AML-193 (cell line): ENCODE data around the gene GPC5.
"Not testable (repeated sequence)": the region's sequence is repeated elsewhere in the genome, so short reads cannot be mapped to it uniquely, and the experiment has no call there.

ENCODE experiments used
- DNase-seq, 2 experiments: peaks; one replicate each; lab custom pipeline; 2025; lab: John Stamatoyannopoulos, UW

GPC5 gene

DNA sequence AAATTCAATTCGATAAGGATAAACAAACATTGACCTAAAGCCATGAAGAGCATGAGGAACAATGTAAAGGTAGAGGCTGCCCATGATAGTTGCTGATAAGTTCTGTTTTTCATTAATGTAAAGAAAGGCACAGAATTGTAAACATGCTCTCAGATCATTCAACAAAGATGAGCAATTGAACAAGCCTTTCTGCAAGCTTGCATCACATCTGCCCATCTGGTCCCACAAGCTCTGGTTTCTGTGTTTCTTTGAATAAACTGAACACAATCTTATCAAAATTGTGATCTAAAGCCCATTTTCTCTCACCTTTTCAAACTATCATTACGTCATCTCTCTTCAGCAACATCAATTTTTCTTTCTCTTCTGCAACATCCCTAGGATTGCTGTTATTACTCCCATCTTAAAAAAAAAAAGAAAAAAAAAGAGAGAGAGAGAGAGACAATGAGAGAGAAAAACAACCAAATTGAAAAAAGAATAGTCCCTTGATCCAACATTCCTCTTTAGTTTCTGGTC, 1340.9 kb downstream of the GPC5 start:
- DNase-seq = no peak

DNA sequence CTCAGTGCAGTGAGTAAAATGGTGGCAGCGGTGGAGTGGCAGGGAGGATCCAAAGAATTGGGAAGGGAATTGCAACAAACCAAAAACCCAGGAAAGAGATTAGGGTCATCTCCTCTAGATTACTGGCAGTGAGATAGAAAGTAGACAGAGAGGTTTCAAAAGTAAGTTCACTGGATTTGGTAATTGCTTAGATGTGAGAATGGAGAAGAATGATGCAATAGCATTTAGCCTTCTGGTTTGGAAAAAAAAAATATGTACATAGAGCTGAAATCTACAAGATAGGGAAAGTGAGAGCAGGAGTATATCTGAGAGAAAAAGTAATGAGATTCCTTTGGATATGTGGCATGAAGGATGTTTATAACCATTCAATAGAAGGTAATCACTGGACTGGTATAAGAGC, 1345.6 kb downstream of the GPC5 start:
- no peak for DNase-seq

DNA sequence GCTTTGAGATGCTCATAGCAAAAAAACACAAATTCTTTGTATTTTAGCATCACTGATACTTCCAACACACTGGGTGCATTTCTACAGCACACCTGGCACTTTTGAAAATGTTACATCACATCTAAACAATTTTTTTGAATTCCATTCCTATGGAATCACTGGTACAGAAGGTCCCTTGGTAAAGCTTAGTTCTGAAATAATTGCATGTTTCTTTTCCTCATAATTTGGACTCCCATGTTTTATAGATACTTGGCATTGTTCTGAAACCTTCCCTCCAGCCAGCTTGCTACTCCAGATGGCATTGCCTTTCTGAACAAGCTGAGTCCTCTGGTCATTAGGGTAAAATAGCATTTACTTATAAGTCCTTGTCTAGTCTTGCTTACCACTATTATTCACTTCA, 1346.8 kb downstream of the GPC5 start:
- DNase-seq = no peak

DNA sequence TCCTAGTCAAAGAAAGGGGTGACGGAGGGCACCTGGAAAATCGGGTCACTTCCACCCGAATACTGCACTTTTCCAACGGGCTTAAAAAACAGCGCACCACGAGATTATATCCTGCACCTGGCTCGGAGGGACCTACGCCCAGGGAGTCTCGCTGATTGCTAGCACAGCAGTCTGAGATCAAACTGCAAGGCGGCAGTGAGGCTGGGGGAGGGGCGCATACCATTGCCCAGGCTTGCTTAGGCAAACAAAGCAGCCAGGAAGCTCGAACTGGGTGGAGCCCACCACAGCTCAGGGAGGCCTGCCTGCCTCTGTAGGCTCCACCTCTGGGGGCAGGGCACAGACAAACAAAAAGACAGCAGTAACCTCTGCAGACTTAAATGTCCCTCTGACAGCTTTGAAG, 1354.3 kb downstream of the GPC5 start:
- not testable (repeated sequence) for DNase-seq

DNA sequence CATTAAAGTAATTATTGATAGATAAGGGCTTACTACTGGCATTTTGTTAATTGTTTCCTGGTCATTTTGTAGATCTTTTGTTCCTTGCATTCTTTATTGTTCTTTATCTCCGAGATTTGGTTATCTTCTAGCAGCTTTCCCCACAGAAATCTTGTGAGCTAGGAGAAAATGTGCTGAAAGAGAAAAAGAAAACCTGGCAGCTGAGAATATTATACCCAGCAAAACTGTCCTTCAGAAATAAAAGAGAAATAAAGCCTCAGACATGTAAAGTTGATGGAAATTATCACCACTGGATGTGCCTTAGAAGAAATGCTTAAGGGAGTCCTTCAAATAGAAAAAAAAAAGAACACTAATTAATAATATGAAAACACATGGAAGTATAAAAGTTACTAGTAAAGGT, 1363.3 kb downstream of the GPC5 start:
- DNase-seq = no peak

DNA sequence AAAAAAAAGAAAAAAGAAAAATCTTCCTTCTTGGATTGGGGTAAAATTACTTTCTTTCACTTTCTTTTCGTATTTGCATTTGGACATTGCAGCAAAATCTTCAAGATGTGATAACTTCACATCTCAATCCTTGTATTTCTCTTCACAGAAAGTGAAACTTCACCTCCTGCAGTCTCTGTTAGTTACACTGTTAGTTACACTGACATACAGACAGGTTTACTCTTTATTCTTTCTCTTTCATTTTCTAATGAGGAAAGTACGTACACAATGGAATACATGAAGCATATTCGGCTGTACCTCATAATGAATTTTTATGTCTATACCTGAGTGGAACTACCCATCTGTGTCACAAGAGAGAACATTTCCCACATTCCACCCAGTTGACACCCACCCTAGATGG, 1369.0 kb downstream of the GPC5 start:
- DNase-seq = no peak

DNA sequence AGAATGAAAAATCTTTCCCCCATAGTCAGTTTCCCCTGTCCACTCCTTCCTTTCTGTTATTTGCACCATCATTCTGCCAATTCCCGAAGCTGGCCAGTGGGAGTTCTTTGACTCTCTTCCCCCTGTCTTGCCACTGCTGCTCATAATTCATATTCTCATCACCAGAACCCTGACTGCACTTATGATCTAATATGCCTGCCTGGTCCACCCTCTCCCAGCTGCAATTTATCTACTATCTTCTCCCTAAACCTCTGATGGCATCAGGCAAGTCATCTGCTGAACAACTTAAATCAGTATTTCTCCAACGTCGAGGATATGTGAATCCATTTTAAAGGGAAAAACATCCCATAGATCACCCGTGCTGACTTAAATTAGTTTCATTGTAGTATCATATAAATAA, 1370.2 kb downstream of the GPC5 start:
- DNase-seq = no peak

DNA sequence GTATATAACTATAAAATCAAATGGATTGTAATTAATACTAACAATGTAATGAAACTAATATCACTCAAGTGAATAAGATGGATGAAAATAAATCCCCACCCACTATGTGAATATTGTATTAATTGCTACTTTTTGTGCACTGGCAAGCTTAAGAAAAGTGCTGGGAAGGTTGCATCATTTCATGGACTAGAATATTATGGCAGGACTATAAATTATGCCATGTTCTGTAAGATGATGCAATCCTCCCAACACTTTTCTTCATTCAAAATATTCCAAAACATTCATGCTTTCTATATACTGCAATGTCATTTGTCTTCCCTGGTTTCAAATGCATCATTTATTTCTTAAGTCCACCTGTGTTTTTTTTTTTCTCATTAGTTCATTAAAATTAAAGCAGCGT, 1370.6 kb downstream of the GPC5 start:
- no peak for DNase-seq

DNA sequence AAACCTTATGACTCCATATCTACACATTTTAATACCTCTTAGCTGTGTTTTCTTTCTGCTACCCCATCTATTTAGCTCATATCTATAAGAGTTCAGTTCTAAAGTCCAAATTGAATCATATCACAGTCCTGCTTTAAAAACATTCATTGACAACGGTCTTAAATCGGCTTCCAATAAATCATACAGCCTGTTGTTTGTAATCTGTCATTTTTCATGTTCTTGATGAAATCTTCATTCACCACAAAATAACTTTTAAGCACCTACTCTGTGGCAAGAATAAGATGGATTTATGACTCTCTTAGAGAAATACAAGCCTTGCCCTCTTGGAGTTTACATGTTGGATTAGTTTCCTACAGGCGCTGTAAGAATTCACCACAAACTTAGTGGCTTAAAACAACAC, 1377.2 kb downstream of the GPC5 start:
- DNase-seq = no peak

DNA sequence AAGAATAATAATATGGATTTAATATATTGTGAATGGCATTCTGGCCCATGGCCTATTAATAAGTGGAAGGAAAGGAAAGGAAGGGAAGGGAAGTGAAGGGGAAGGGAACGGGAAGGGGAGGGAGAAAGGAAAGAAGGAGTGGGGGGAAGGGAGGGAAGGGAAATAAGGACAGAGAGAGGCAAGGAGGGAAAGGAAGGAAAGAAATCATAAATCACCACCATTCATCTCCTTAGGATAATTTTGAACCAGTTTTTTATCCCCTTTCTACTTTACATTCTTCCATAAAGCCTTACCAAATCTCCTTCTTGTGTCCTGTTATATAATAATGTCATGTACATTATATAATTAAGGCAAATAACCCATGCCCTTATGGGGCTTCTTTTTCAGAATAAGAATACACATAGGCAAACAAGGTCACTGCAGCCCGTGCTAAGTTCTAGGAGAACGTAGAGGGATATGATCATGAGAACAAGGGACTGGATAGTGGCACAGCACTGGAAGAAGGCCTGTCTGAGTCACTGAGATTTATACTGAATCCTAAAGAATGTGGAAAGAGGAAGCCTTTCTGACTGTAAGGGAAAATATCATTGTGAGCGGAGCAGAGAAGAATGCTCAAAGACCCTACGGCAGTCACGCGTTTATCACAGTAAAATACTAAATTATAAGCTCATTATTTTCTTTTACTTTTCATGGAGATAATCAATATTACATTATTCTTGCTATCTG, 1383.7 kb downstream of the GPC5 start:
- DNase-seq = no peak

DNA sequence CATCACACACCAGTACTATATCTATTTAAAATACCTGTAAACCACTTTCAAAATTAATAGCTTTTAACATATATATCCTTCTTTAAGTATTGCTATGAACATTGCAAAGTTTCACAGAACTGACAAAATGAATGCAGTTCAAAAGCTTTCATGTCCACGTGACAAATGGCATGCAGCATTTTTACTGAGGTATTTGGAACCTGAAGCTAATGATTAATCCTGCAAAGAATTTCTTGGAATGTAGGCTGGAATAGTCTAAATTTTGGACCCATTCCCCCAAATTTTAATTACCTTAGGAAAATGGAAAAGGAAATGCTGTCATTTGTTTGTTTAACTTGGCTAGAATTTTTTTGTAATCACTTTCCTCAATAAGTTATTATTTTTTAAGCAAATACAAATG, 1404.4 kb downstream of the GPC5 start:
- no peak for DNase-seq

DNA sequence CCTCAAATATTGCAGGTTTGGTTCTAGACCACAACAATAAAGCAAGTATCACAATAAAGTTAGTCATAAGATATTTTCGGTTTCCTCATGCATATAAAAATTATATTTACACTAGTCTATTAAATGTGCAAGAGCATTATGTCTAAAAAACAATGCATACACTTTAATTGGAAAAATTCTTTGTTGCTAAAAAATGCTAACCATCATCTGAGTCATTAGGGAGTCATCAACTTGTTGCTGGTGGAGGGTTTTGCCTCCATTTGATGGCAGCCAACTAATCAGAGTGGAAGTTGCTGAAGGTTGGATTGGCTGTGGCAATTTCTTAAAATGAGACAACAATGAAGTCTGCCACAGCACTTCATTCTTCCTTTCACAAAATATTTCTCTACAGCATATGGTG, 1405.9 kb downstream of the GPC5 start:
- no peak for DNase-seq

DNA sequence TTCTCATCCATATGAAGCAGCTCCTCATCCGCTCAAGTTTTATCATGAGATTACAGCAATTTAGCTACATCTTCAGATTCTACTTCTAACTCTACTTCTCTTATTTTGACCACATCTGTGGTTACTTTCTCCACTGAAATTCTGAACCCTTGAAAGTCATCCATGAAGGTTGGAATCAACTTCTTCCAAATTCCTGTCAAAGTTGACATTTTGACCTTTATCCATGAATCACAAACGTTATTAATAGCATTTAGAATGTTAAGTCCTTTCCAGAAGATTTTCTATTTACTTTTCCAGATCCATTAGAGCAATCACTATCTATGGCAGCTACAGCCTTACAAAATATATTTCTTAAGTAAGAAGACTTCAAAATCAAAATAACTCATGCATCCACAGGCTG, 1406.5 kb downstream of the GPC5 start:
- no peak for DNase-seq

DNA sequence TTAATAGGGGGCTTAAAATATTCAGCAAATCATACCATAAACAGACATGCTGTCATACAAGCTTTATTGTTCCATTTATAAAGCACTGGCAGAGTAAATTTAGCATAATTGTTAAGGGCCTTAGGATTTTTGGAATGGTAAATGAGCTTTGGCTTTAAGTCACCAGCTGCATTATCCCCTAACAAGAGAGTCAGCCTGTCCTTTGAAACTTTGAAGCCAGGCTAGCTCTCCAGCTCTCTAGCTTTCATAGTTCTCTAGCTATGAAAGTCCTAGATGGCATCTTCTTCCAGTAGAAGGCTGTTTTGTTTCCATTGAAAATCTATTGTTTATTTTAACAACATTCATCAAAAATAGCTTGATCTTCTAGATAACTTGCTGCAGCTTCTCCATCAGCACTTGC, 1407.3 kb downstream of the GPC5 start:
- no peak for DNase-seq

DNA sequence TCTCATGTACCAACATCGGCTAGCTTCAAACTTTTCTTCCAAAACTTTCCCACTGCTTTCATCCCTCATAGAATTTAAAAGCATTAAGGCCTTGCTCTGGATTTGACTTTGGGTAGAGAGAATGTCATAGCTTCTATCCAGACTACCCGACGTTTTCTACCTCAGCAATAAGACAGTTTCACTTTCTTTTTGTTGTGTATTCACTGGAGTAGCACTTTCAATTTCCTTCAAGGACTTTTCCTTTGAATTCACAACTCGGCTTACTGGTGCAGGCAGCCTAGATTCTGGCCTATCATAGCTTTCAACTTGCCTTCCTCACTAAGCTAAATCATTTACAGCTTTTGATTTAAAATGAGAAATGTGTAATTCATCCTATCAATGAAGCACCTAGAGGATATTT, 1407.8 kb downstream of the GPC5 start:
- no peak for DNase-seq

DNA sequence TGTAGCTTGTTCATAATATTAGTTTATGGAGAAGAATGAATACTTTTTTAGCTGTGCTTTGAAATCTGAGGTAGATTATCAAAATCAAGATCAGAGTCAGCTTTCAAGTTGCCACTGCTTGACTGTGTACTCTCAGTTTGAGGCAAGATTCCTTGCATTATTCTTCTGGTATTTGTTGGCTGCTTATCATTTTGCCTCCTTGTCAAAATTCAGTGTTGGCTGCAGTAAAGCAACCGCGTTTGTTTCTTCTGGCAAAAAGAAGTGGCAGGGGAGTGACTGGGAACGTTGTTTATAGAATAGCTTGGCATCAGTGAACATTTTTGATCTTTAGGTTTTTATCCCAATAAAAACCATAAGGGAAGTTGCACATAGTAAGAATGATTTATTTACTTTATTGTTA, 1408.9 kb downstream of the GPC5 start:
- no peak for DNase-seq

DNA sequence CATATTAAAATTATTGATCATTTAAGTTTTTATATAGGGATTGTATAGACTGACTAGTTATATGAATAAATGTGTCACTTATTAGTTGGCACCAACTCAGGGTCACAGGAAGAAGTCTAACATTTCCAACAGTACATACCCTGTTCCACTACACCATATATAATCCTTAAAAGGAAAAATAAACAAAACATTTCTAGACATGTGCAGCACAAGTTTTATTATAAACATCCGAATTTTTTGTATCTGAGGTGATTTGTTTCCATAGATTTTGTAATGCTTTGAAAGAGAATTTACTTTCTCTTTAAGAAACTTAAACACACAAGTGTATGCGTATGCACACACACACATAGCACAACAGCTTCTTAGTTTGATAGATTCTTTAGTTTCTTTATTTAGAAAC, 1409.5 kb downstream of the GPC5 start:
- DNase-seq = no peak

DNA sequence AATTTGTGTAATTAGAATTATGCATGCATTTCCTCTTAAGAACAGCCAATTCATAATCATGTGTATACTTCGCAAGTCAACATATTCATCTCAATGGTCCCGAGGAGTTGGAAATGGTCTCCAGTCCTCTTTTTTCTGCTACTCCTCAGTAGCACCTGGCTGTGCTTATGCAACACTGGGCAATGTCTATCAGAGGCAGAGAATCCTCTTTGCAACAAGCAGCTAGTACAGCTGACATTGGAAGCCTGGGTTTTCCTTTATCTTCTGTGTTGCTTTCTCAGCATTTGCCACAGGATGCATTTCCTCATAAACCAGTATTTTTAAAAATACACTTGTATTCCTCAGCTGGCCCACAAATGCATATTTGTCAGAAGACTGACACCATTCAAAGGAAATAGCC, 1422.9 kb downstream of the GPC5 start:
- DNase-seq = no peak

DNA sequence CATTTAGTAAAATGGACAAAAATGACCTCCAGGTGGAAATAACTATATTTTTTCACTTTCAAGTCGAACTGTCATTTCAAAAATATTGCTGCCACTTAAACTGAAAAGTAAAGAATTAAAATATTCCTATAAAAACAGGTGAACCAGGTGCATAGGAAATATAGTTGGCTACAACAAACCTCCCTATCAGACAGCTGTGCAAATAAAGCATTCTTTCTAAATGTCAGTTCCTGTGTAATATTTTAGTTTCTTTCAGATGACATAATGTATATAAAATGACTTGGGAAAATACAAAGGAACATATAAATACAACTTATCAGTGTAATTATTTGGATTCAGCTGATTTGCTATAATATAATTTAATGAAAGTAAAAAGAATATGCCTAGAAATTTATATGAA, 1424.6 kb downstream of the GPC5 start:
- no peak for DNase-seq

DNA sequence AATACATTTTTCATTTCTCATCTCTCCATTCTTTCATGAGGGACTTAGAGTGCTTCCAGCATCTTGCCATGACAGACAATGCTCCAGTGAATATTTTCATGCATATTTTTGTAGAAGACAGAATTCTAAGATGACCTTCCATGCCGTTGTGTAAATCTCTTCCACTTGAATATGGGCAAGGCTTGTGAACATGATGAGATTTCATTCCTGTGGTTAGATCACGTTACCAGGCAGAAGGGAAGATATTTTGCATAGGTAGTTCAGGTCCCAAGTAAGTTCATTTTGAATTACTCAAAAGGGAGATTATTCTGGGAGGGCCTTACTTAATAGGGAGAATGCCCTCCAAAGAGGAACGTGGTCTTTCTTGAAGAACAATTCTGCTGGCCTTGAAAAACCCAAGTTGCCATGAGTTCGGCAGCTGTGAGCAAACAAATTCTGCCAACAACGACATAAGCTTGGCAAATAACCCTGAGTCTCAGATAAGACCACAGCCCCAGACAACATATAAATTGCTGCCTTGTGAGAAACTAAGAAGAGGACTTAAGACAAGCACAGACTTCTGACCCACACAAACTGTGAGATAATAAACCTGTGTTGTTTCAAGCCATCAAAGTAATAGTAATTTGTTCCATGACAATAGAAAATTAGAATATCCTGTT, 1427.6 kb downstream of the GPC5 start:
- DNase-seq = no peak

DNA sequence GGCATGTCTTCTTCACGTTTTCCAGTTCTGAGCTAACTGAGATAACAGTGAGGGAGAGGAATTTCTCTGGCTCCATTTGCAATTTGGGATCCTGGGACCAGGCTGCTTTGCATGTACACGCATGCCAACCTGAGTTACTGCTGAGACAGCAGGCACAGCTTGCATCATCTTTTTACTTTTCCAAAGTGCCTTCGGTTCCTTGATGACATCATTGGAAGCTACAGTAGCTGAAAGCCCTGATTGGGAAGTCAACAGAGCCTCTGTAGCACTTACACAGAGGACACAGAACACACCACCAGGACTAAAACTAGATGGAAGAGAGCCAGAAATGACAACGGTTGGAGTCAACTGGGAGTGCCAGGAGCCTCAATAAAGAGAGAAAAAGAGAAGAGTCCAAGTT, 1429.1 kb downstream of the GPC5 start:
- DNase-seq = no peak

DNA sequence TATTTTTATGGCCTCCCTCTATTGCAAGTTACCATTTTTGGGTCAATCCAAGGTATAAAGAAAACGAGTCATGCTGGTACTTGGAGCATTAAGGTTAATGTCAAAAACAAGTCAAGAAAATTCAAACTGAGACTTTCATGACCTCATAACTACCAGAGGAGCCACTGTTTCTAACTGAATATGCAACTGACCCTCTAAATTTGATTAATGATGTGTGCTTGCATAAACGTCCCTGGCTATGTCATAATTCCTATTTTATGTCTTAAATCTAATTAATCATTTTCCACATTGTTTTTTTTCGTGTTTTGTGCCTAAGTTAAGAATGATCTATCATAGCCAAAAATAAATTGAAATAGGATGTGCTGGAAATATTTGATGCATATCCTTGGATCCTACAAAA, 1431.5 kb downstream of the GPC5 start:
- DNase-seq = no peak

DNA sequence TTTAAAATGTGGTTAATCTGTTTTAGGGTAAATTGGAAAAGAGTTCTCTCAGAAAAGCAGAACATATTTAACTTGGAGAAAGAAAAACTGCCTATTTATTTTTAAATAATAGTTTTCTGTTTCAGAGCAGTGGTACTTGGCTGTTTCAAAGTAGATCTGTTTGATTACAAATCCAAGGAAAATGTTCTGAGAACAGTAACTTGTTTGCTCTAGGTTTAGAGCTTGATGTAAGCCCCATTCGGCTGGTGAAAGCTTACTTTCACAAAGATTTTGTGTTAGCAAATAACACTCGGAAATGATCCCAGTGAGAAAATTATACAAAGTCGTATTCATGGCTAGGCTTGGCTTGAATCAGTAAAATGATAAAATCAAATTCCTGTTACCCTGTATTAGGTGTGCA, 1432.4 kb downstream of the GPC5 start:
- DNase-seq = no peak

DNA sequence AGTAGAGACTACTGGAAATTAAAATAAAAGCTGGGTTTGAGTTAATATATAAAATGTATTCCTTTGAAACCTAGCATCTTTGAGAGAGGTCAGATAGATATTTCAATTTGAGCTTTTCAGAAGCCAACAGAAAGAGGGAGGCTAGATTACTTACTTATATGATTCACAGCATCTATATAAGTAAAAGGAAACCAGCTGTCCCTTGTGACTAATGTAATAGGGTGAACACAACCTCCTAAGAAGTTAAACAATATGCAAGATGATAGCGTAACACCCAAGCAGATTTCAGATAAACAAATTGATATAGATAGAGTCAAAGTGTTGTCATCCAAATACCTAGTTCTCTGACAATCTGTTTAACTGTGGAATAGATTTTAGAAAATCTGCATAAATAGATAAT, 1434.7 kb downstream of the GPC5 start:
- DNase-seq = no peak
